ENCODE measurements around the gene NEK4. TPM values are rescaled to one million over a fixed set of nuclear protein-coding genes. Genes with fewer than 3 reads are reported as not detected.

Gene NEK4
- total RNA-seq, 1 donor: 28.2 TPM

- H3K4me3 ChIP-seq (ENCODE audit: low read depth, low read length): no peak overlapping the region
- no peak for DNase-seq (ENCODE audit: low read depth)
Observed at GRCh38 chr3:52714335-52715302, 56.1 kb downstream of the NEK4 start.

GRCh38 chr3:52712291-52713212, 58.2 kb downstream of the NEK4 start:
- no peak for DNase-seq (ENCODE audit: low read depth)
- no peak for TF ChIP-seq CTCF (IDR thresholded peaks at IDR 0.05; ENCODE audit: insufficient read depth, low read length)
- no peak overlapping the region for H3K4me3 ChIP-seq (ENCODE audit: low read depth, low read length)

More at GRCh38 chr3:52714335-52715302, 56.1 kb downstream of the NEK4 start:
- no peak for TF ChIP-seq CTCF (IDR thresholded peaks at IDR 0.05; ENCODE audit: insufficient read depth, low read length)

- H3K4me3 ChIP-seq (ENCODE audit: low read depth, low read length): no peak overlapping the region
- TF ChIP-seq CTCF (IDR thresholded peaks at IDR 0.05; ENCODE audit: insufficient read depth, low read length): no peak
- no peak for DNase-seq (ENCODE audit: low read depth)
Observed at GRCh38 chr3:52710512-52710911, 60.2 kb downstream of the NEK4 start.

GRCh38 chr3:52707585-52707984, 63.2 kb downstream of the NEK4 start:
- H3K4me3 ChIP-seq (ENCODE audit: low read depth, low read length): peak overlapping the region; percentile 98
- no peak for DNase-seq (ENCODE audit: low read depth)

GRCh38 chr3:52705688-52706686, 64.8 kb downstream of the NEK4 start, which contains the start of the genes GLT8D1 and SPCS1:
Gene GLT8D1 (minus strand): TSS chr3:52705791. CDS start chr3:52700460, 5,331 bp downstream.
Gene SPCS1 (plus strand): TSS chr3:52706106. CDS start chr3:52706247, 141 bp downstream.
- H3K4me3 ChIP-seq (ENCODE audit: low read depth, low read length): peak within 1 kb of the TSS; percentile 98
- DNase-seq (ENCODE audit: low read depth): peak; percentile 80
- no peak for TF ChIP-seq CTCF (IDR thresholded peaks at IDR 0.05; ENCODE audit: insufficient read depth, low read length)

More at GRCh38 chr3:52707585-52707984, 63.2 kb downstream of the NEK4 start:
- TF ChIP-seq CTCF (IDR thresholded peaks at IDR 0.05; ENCODE audit: insufficient read depth, low read length): no peak
